ENCODE data around the gene TRAPPC4.
A peak's percentile ranks its signal among the peaks of the same experiment; 100 is the strongest.
"Not testable (repeated sequence)": the region's sequence is repeated elsewhere in the genome, so short reads cannot be mapped to it uniquely, and the experiment has no call there.

Gene TRAPPC4, protein sequence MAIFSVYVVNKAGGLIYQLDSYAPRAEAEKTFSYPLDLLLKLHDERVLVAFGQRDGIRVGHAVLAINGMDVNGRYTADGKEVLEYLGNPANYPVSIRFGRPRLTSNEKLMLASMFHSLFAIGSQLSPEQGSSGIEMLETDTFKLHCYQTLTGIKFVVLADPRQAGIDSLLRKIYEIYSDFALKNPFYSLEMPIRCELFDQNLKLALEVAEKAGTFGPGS

DNA sequence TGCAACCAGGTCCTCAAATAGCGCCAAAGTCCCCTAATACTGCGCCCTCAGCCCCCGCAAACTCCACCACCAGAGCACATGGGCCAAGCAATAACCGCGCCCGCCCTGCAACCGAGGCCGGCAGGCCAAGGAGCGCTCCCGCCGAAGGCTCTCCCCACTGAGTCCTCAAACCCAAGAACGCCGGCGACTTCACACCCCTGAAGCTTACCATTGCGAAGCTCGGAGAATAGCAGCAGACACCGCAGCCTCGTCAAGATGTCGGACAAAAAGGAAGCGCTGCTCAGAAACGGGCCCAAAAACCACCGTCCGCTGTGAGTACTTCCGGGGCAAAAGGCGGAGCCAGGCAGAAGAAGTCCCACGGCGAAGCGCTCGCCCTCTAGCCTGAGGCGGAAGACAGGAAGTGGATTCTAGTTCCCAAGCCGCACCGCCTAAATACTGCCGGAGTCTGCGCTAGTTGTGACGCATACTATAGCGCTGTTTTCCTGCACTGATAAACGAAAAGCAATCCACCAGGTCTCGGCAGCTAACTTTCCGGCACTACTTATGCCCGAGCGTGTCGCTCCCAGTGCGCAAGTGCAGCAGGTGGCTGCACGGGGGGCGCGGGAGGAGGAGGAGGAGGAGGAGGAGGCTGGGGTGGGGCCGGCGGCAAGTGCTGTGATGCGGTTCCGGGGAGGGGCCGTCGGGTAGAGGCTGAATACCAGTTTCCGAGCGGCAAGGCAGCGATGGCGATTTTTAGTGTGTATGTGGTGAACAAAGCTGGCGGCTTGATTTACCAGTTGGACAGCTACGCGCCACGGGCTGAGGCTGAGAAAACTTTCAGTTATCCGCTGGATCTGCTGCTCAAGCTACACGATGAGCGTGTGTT lies at the start of gene TRAPPC4, which contains the start of gene RPS25:
Gene TRAPPC4, plus strand, starts transcription at position 693 of the 865 bp plus-strand sequence. Its CDS starts 30 bp downstream, at position 723.
Gene RPS25, minus strand, starts transcription at position 270 of the 865 bp plus-strand sequence. Its CDS starts 59 bp downstream, at position 211.
- FAIRE-seq, result peak; percentile 17

DNA sequence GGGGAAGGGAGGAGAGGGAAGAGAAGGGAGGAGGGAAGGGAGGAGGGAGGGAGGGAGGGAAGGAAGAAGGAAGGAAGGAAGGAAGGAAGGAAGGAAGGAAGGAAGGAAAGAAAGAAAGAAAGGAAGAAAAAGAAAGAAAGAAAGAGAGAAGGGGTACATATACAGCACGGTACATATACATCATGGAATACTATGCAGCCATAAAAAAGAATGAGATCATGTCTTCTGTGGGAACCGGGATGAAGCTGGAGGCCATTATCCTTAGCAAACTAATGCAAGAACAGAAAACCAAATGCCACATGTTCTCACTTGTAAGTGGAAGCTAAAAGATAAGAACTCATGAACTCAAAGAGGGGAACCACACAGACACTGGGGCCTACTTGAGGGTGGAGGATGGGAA lies 49.1 kb upstream of the TRAPPC4 start:
- not testable (repeated sequence) for FAIRE-seq

DNA sequence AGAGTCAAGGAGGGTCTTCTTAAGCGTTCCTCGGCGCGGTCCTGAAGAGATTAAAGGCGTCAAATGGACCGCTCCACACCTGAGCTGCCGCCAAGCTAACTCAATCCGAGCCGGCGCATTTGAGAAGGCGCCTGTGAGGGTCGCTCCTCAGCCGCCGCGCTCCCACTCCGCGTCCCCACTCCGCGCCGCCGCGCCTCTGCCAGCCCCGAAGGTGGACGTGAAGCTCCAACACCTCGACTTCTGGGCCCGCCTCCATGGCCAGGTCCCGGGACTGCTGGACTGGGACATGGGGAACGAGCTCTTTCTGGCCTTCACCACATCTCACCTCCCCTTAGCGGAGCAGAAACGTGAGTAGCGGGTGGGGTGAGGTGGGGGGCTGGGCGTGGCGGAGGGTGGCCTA lies 46.9 kb upstream of the TRAPPC4 start, which contains the start of gene FOXR1:
Gene FOXR1, plus strand, starts transcription at position 116 of the 400 bp plus-strand sequence. Its CDS starts 171 bp downstream, at position 287.
- FAIRE-seq, result no peak

GRCh38 chr11:118973985-118974384 lies 44.6 kb upstream of the TRAPPC4 start:
- no peak for FAIRE-seq

DNA sequence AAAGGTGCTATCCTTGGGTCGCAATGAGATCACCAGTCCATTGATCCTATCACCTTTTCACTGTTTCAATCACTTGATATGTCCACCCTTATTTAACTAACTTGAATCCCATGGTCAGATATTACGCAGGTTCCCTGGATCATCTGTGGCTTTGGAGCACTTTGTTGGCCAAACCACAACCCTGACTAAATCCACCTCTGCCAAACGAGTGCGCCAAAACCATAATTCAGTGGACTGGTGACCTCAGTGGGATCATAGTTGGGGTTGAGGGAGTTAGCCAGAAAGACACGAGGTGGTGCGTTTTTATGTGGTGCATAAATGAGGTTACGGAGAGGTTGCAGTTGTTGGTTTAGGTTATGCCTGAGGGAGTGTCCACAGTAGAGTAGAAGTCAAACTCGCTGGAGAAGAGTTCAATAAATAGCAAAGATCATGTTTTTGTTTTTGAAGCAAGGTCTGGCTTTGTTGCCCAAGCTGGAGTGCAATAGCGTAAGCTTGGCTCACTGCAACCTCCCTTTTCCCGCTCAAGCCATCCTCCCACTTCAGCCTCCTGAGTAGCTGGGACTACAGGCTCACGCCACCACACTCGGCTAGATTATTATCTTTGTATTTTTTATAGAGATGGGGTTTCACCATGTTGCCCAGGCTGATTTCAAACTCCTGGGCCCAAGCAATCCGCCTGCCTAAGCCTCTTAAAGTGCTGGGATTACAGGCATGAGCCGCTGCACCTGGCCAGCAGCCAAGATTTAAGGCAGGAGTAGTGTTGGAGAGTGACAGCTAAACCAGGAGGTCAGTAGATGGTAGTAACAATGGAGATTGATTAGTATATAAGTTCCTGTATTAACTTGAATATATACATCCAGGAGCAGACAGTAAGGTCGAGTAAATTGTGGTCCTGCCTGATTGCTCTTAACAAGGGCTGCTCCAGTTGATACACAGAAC lies 42.5 kb upstream of the TRAPPC4 start:
- no peak for FAIRE-seq

GRCh38 chr11:118979434-118979833 lies 39.1 kb upstream of the TRAPPC4 start:
- no peak for FAIRE-seq

- no peak for FAIRE-seq
Measured at GRCh38 chr11:118980191-118980881, 38.2 kb upstream of the TRAPPC4 start.

DNA sequence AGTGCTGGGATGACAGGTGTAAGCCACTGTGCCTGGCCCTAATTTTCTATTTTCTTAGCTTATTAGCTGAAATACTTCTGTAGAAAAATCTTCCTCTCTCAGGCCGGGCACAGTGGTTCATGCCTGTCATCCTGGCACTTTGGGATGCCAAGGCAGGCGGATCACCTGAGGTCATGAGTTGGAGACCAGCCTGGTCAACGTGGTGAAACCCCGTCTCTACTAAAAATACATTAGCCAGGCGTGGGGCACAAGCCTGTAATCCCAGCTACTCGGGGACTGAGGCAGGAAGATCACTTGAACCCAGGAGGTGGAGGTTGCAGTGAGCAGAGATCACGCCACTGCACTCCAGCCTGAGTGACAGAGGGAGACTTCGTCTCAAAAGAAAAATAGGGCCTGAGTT lies 34.2 kb upstream of the TRAPPC4 start:
- FAIRE-seq, result not testable (repeated sequence)

- no peak for FAIRE-seq
Measured at GRCh38 chr11:118984825-118985224, 33.7 kb upstream of the TRAPPC4 start.

DNA sequence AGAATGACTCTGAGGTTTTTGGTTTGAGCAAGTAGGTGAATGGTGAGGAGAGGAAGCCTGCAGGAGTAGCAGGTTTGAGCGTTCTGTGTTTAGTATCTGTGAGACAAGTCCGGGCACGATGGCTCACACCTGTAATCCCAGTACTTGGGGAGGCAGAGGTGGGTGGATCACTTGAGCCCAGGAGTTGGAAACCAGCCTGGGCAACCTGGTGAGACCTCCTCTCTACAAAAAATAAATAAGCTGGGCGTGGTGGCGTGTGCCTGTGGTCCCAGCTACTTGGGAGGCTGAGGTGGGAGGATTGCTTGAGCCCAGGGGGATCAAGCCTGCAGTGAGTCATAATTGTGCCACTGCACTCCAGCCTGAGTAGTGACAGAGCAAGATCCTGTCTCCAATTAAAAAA lies 30.3 kb upstream of the TRAPPC4 start:
- FAIRE-seq, result no peak

DNA sequence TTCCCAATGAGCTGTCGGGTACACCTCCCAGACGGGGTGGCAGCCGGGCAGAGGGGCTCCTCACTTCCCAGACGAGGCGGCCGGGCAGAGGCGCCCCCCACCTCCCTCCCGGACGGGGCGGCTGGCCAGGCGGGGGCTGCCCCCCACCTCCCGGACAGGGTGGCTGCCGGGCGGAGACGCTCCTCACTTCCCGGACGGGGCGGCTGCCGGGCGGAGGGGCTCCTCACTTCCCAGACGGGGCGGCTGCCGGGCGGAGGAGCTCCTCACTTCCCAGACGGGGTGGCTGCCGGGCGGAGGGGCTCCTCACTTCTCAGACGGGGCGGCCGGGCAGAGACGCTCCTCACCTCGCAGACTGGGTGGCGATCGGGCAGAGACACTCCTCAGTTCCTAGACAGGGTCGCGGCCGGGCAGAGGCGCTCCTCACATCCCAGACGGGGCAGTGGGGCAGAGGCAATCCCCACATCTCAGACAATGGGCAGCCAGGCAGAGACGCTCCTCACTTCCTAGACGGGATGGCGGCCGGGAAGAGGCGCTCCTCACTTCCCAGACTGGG lies 27.0 kb upstream of the TRAPPC4 start:
- not testable (repeated sequence) for FAIRE-seq

- FAIRE-seq, result no peak
Measured at GRCh38 chr11:118996926-118997626, 21.5 kb upstream of the TRAPPC4 start.

GRCh38 chr11:118997627-118998387 lies 20.8 kb upstream of the TRAPPC4 start, which contains the start of gene CENATAC:
CENATAC (plus strand) TSS chr11:118998138; CDS start chr11:118998198, 60 bp downstream.
- FAIRE-seq, result no peak

DNA sequence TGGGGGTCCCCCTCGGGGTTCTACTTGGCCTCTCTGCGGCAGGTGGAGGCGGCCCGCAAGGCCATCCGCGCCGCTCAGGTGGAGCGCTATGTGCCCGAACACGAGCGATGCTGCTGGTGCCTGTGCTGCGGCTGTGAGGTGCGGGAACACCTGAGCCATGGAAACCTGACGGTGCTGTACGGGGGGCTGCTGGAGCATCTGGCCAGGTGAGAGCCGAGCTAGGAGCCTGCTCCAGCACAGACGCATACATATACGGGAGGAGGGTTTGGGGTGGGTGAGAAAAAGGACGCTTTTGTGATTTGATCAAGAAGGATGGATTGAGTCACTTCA lies 20.2 kb upstream of the TRAPPC4 start:
- no peak for FAIRE-seq

DNA sequence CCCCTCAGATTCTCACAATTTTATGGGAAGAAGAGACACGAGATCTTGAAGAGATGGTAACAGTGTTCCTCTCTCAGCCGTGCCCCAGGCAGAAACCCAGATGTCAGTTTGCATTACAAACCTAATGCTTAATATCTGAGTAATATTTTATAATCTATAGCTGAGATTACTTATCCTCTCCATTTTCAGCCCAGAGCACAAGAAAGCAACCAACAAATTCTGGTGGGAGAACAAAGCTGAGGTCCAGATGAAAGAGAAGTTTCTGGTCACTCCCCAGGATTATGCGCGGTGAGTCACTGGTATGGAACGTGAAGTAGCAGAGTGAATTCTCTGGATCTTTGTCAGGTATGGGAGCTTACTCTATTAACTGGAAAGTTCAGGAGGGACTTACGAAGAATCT lies 19.7 kb upstream of the TRAPPC4 start:
- no peak for FAIRE-seq

GRCh38 chr11:119000906-119001305 lies 17.7 kb upstream of the TRAPPC4 start:
- no peak for FAIRE-seq

DNA sequence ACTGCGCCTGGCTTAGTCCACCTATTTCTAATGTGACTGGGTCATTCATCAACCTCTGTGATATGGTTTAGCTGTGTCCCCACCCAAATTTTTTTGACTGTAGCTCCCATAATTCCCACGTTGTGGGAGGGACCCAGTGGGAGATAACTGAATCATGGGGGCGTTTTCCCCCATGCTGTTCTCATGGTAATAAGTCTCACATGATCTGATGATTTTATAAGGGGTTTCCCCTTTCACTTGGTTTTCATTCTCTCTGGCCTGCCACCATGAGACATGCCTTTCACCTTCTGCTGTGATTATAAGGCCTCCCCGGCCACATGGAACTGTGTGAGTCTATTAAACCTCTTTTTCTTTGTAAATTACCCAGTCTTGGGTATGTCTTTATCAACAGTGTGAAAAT lies 11.9 kb upstream of the TRAPPC4 start:
- no peak for FAIRE-seq

GRCh38 chr11:119011476-119012053 lies 7.0 kb upstream of the TRAPPC4 start:
- FAIRE-seq, result no peak

DNA sequence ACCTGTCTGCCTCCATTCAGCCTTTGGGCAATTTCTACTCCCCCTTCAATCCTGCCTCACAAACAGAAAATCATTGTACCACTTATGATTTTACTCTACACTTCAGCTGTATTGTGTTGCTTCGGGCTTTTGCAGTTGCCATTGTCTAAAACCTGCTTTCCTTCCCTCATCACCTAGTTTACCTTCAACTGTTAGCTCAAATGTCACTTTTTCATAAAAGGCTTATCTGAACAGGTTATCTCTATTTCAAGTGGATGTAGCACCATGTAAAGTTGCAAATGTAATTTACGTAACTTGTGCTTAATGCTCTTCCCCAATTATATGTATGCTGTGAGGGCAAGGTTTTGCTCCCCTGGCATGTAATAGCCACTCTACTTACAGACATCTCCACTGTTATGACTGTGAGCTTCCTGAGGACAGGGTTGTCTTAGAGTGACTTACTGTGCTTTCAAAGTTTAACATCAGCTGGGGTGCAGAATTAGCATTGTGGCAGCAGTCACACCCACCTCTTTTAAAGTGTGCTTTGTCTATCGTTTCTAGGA lies 5.9 kb upstream of the TRAPPC4 start:
- FAIRE-seq, result no peak

Data from islet of Langerhans (tissue), 1 donor.